Smooth muscle cell (in vitro differentiated cells): ENCODE measurements around the gene DPYSL5. TPM values are rescaled to one million over a fixed set of nuclear protein-coding genes. Genes with fewer than 3 reads are reported as not detected.

Experiments
- DNase-seq: peaks from one replicate; lab custom pipeline; 2025; ENCODE audit not compliant: unreplicated experiment; lab: John Stamatoyannopoulos, UW
- H2AFZ ChIP-seq: fragments of 200-600 bp; sonication (generic); 2 replicates; pipeline ENCODE4 v1.6.0; 2016; ENCODE audit warnings: antibody characterized with exemption, low read depth, mild to moderate bottlenecking
- H3F3A ChIP-seq: fragments of 200-600 bp; sonication (generic); 2 replicates; pipeline ENCODE4 v1.6.0; 2017; ENCODE audit warnings: antibody characterized with exemption, low read depth
- H3K27ac ChIP-seq: fragments of 200-600 bp; sonication (generic); 2 replicates; pipeline ENCODE4 v1.5.1; 2016; ENCODE audit warnings: low read depth, mild to moderate bottlenecking
- H3K27me3 ChIP-seq: fragments of 200-600 bp; sonication (generic); 2 replicates; pipeline ENCODE4 v1.6.1; 2016; ENCODE audit warnings: low read depth, mild to moderate bottlenecking
- H3K36me3 ChIP-seq: fragments of 200-600 bp; sonication (generic); 2 replicates; pipeline ENCODE4 v1.5.1; 2016; ENCODE audit warnings: low read depth
- H3K4me1 ChIP-seq: fragments of 200-600 bp; sonication (generic); 2 replicates; pipeline ENCODE4 v1.5.1; 2016; ENCODE audit warnings: low read depth
- H3K4me2 ChIP-seq: fragments of 200-600 bp; sonication (generic); 2 replicates; pipeline ENCODE4 v1.6.0; 2016; ENCODE audit warnings: mild to moderate bottlenecking
- H3K4me3 ChIP-seq: fragments of 200-600 bp; sonication (generic); 2 replicates; pipeline ENCODE4 v1.5.1; 2016; ENCODE audit warnings: mild to moderate bottlenecking
- H3K79me2 ChIP-seq: fragments of 200-600 bp; sonication (generic); 2 replicates; pipeline ENCODE4 v1.6.0; 2016; ENCODE audit warnings: low read depth, mild to moderate bottlenecking
- H3K9ac ChIP-seq: fragments of 200-600 bp; sonication (generic); 2 replicates; pipeline ENCODE4 v1.6.0; 2016; ENCODE audit warnings: low read depth
- H3K9me3 ChIP-seq: fragments of 200-600 bp; sonication (generic); replicated peaks from 2 replicates; pipeline ENCODE4 v1.5.1; 2016; ENCODE audit warnings: low read depth
- H4K20me1 ChIP-seq: fragments of 200-600 bp; sonication (generic); 2 replicates; pipeline ENCODE4 v1.6.0; 2016; ENCODE audit warnings: low read depth
- CTCF ChIP-seq: fragments of 200-600 bp; sonication (generic); IDR thresholded peaks from 2 replicates; pipeline ENCODE4 v1.5.1; 2017; ENCODE audit warnings: borderline replicate concordance, mild to moderate bottlenecking, antibody characterized with exemption; ENCODE audit not compliant: insufficient read depth, poor library complexity, severe bottlenecking
- WGBS: methylation state at CpG from one replicate; pipeline ENCODE4 v1.1.7; 2016; ENCODE audit warnings: low lambda C conversion rate; 5-methylcytosine and 5-hydroxymethylcytosine counted together
- polyA plus RNA-seq: library from polyadenylated mRNA; unstranded; fragments of >200 nt; fragmentation: Nextera tagmentation; extraction: Ambion mirVana; gene quantifications from 2 replicates; pipeline ENCODE4 v1.2.1, GENCODE V29; 2016
- total RNA-seq: library from RNA; depleted of rRNA; stranded (reverse); fragments of >200 nt; gene quantifications from 2 replicates; pipeline ENCODE4 v1.2.3, GENCODE V29; 2014

Gene DPYSL5
- total and polyA plus RNA-seq, 2 experiments from 2014 or later: 0.40 TPM; not detected in 1

- H3F3A ChIP-seq: no peaks in the 10 kb centered on the region
- no peaks in the 10 kb centered on the region for H3K36me3 ChIP-seq
- H3K79me2 ChIP-seq: no peaks in the 10 kb centered on the region
- 82% methylated on average over 7 of the region's 7 CpGs for WGBS
- H3K4me3 ChIP-seq: no peak overlapping the region
- H3K27ac ChIP-seq: no peak overlapping the region
- H3K4me1 ChIP-seq: peaks cover 25% of the 10 kb centered on the region
- no peak overlapping the region for H3K4me2 ChIP-seq
- H3K9me3 ChIP-seq: no peaks in the 10 kb centered on the region
- H4K20me1 ChIP-seq: no peaks in the 10 kb centered on the region
- no peak for DNase-seq
- H2AFZ ChIP-seq: no peak overlapping the region
- no peak overlapping the region for H3K9ac ChIP-seq
- TF ChIP-seq CTCF: no peak
- H3K27me3 ChIP-seq: peaks cover 68% of the 10 kb centered on the region
These were observed 7.5 kb downstream of the DPYSL5 start for GRCh38 chr2:26855466-26855865.

- 88% methylated on average over 4 of the region's 4 CpGs for WGBS
- Histone ChIP-seq H3K36me3 (no peaks in the 10 kb centered on the region), H3K27ac (no peak overlapping the region), H3K4me3 (no peak overlapping the region), H3F3A (no peaks in the 10 kb centered on the region), H3K9ac (no peak overlapping the region), H3K79me2 (no peaks in the 10 kb centered on the region), H3K4me1 (peaks cover 13% of the 10 kb centered on the region), H3K4me2 (no peak overlapping the region), H2AFZ (no peak overlapping the region), H3K9me3 (no peaks in the 10 kb centered on the region), H3K27me3 (peaks cover 74% of the 10 kb centered on the region), H4K20me1 (no peaks in the 10 kb centered on the region)
- DNase-seq: no peak
- no peak for TF ChIP-seq CTCF
These were observed 11.7 kb downstream of the DPYSL5 start for GRCh38 chr2:26859622-26860021.

GRCh38 chr2:26860211-26860850 is 12.4 kb downstream of the DPYSL5 start:
- peaks cover 8% of the 10 kb centered on the region for H3K4me1 ChIP-seq
- H3K79me2 ChIP-seq: no peaks in the 10 kb centered on the region
- no peaks in the 10 kb centered on the region for H3F3A ChIP-seq
- no peak overlapping the region for H3K9ac ChIP-seq
- H2AFZ ChIP-seq: no peak overlapping the region
- no peak for DNase-seq
- no peak overlapping the region for H3K4me3 ChIP-seq
- no peak overlapping the region for H3K27ac ChIP-seq
- 66% methylated on average over 3 of the region's 3 CpGs for WGBS
- no peaks in the 10 kb centered on the region for H3K36me3 ChIP-seq
- peaks cover 73% of the 10 kb centered on the region for H3K27me3 ChIP-seq
- H3K9me3 ChIP-seq: no peaks in the 10 kb centered on the region
- H4K20me1 ChIP-seq: no peaks in the 10 kb centered on the region
- H3K4me2 ChIP-seq: no peak overlapping the region
- TF ChIP-seq CTCF: no peak

- Histone ChIP-seq H2AFZ (no peak overlapping the region), H3K27me3 (peaks cover 70% of the 10 kb centered on the region), H3K36me3 (no peaks in the 10 kb centered on the region), H3K27ac (no peak overlapping the region), H3F3A (no peaks in the 10 kb centered on the region), H3K4me2 (no peak overlapping the region), H4K20me1 (no peaks in the 10 kb centered on the region), H3K4me1 (no peaks in the 10 kb centered on the region), H3K79me2 (no peaks in the 10 kb centered on the region), H3K9me3 (no peaks in the 10 kb centered on the region), H3K4me3 (no peak overlapping the region), H3K9ac (no peak overlapping the region)
- no peak for DNase-seq
- no peak for TF ChIP-seq CTCF
- WGBS: 64% methylated on average over 2 of the region's 2 CpGs
These were observed 13.8 kb downstream of the DPYSL5 start for GRCh38 chr2:26861610-26862224.
